Brain microvascular endothelial cell (primary cell): ENCODE results near the gene ADGRL3.

Experiments used
- DNase-seq: peaks from one replicate; pipeline ENCODE4 v3.0.0-alpha.2; 2020
- H3K27ac ChIP-seq: fragments of 250-450 bp; sonication (Bioruptor Pico); 2 replicates; pipeline ENCODE4 v1.5.1; 2020; ENCODE audit warnings: mild to moderate bottlenecking, moderate library complexity
- H3K27me3 ChIP-seq: fragments of 250-450 bp; sonication (Bioruptor Pico); replicated peaks from 2 replicates; pipeline ENCODE4 v1.5.1; 2020; ENCODE audit warnings: mild to moderate bottlenecking
- H3K36me3 ChIP-seq: fragments of 250-450 bp; sonication (Bioruptor Pico); replicated peaks from 2 replicates; pipeline ENCODE4 v1.5.1; 2020; ENCODE audit warnings: mild to moderate bottlenecking
- H3K4me3 ChIP-seq: 2 replicates; pipeline ENCODE4 v1.5.1; 2011; ENCODE audit warnings: low read depth, mild to moderate bottlenecking, control low read depth, low read length, moderate library complexity
- CTCF ChIP-seq: IDR thresholded peaks from 2 replicates; pipeline ENCODE4 v1.5.1; 2011; ENCODE audit warnings: low read depth, mild to moderate bottlenecking, moderate library complexity, low read length, control low read depth, inconsistent platforms; ENCODE audit errors: missing control alignments
- in situ Hi-C: cut with HindIII; loops from 2 replicates; pipeline ENCODE4 v1.10.0; 2017; ENCODE audit warnings: low sequenced_read_pairs, low pct_ligation_motif_present

Gene ADGRL3

GRCh38 chr4:61200187-61200915, at the start of gene ADGRL3:
Gene ADGRL3 (plus strand): TSS chr4:61200326.
- in situ Hi-C loops: no loop called here
- H3K27ac ChIP-seq: no peak within 1 kb of the TSS
- TF ChIP-seq CTCF: no peak
- DNase-seq: no peak
- H3K27me3 ChIP-seq: no peaks in the 10 kb centered on the region
- H3K4me3 ChIP-seq: peak within 1 kb of the TSS; percentile 66
- no peaks in the 10 kb centered on the region for H3K36me3 ChIP-seq

- Histone ChIP-seq H3K27ac (no peak overlapping the region), H3K27me3 (no peaks in the 10 kb centered on the region), H3K4me3 (no peak overlapping the region), H3K36me3 (no peaks in the 10 kb centered on the region)
- in situ Hi-C loops: no loop called here
- no peak for DNase-seq
- no peak for TF ChIP-seq CTCF
Measured at GRCh38 chr4:61152433-61152832, 47.7 kb upstream of the ADGRL3 start.

GRCh38 chr4:61160478-61160877, 39.6 kb upstream of the ADGRL3 start:
- Histone ChIP-seq H3K36me3 (no peaks in the 10 kb centered on the region), H3K4me3 (no peak overlapping the region), H3K27me3 (no peaks in the 10 kb centered on the region), H3K27ac (no peak overlapping the region)
- DNase-seq: no peak
- TF ChIP-seq CTCF: no peak
- in situ Hi-C loops: no loop called here

- Histone ChIP-seq H3K4me3 (no peak overlapping the region), H3K27ac (no peak overlapping the region)
Measured at GRCh38 chr4:61162116-61162515, 38.0 kb upstream of the ADGRL3 start.

DNA sequence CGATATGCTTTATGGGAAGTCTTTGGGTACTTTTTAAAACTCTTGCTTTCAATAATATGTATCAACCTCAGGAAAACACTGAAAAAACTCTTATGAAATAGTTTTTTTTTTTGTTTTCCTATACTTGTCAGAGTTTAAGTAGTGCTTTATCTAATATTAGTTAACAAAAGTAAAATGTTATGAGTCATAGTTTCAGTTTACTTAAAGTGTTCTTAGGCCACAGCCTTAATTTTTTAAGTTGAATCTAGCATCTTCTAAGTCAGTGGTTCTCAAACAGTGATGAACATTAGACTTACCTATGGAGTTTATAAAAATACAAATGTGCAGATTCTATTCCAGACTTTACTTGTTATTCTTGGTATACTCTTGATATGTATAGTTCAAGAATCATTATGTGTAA, 26.3 kb upstream of the ADGRL3 start:
- H3K27me3 ChIP-seq: no peaks in the 10 kb centered on the region
- H3K4me3 ChIP-seq: no peak overlapping the region
- in situ Hi-C loops: no loop called here
- H3K36me3 ChIP-seq: no peaks in the 10 kb centered on the region
- no peak for TF ChIP-seq CTCF
- H3K27ac ChIP-seq: no peak overlapping the region
- DNase-seq: no peak

More at GRCh38 chr4:61162116-61162515, 38.0 kb upstream of the ADGRL3 start:
- Histone ChIP-seq H3K36me3 (no peaks in the 10 kb centered on the region), H3K27me3 (no peaks in the 10 kb centered on the region)
- TF ChIP-seq CTCF: no peak
- in situ Hi-C loops: no loop called here
- peak; percentile 55 for DNase-seq

- TF ChIP-seq CTCF: no peak
- no peak overlapping the region for H3K4me3 ChIP-seq
- H3K27me3 ChIP-seq: no peaks in the 10 kb centered on the region
- in situ Hi-C loops: no loop called here
- no peak overlapping the region for H3K27ac ChIP-seq
- no peak for DNase-seq
- H3K36me3 ChIP-seq: no peaks in the 10 kb centered on the region
Measured at GRCh38 chr4:61175495-61175894, 24.6 kb upstream of the ADGRL3 start.
